ENCODE data around the gene KLF15. TPM values are rescaled to one million over a fixed set of nuclear protein-coding genes. Genes with fewer than 3 reads are reported as not detected.

KLF15 gene
- total and polyA plus RNA-seq, 4 donors, result 18.1 to 31.3 (median 24.6) TPM

GRCh38 chr3:126393563-126393962, 36.4 kb upstream of the KLF15 start:
- no peak for DNase-seq
- 82 to 88% methylated on average over 4 of the region's 4 CpGs for WGBS, 2 donors
- no peak overlapping the region for H3K4me3 ChIP-seq
- H3K27me3 ChIP-seq (ENCODE audit: control insufficient read depth in 3 of 3, insufficient read depth in 3 of 3, low read length in 2 of 3), result peaks cover 0 to 2% (median 2%) of the 10 kb centered on the region in 3 donors
- no peak overlapping the region for H3K27ac ChIP-seq (ENCODE audit: low read depth in 1 of 2, low read length in 1 of 2)
- no peaks in the 10 kb centered on the region for H3K9me3 ChIP-seq (ENCODE audit: control insufficient read depth in 4 of 4, insufficient read depth in 3 of 4, low read length in 3 of 4)
- H3K4me1 ChIP-seq (ENCODE audit: control insufficient read depth in 5 of 5, insufficient read depth in 5 of 5, low read length in 5 of 5), result peaks cover 0 to 4% (median 0%) of the 10 kb centered on the region in 5 donors
- H3K9ac ChIP-seq (ENCODE audit: insufficient read depth in 1 of 2, low read length in 2 of 2), result no peak overlapping the region
- no peak for ATAC-seq (ENCODE audit: insufficient read depth, low FRiP score)
- no peak for TF ChIP-seq CTCF (IDR thresholded peaks at IDR 0.05; ENCODE audit: control extremely low read depth, extremely low read depth)
- no peaks in the 10 kb centered on the region for H3K36me3 ChIP-seq (ENCODE audit: control insufficient read depth in 4 of 4, insufficient read depth in 4 of 4, low read length in 4 of 4)

- DNase-seq, result no peak
- peaks cover 0 to 2% (median 2%) of the 10 kb centered on the region in 3 donors for H3K27me3 ChIP-seq (ENCODE audit: control insufficient read depth in 3 of 3, insufficient read depth in 3 of 3, low read length in 2 of 3)
- H3K36me3 ChIP-seq (ENCODE audit: control insufficient read depth in 4 of 4, insufficient read depth in 4 of 4, low read length in 4 of 4), result no peaks in the 10 kb centered on the region
- H3K9me3 ChIP-seq (ENCODE audit: control insufficient read depth in 4 of 4, insufficient read depth in 3 of 4, low read length in 3 of 4), result no peaks in the 10 kb centered on the region
- ATAC-seq (ENCODE audit: insufficient read depth, low FRiP score), result no peak
- no peak overlapping the region for H3K27ac ChIP-seq (ENCODE audit: low read depth in 1 of 2, low read length in 1 of 2)
- peaks cover 0 to 4% (median 0%) of the 10 kb centered on the region in 5 donors for H3K4me1 ChIP-seq (ENCODE audit: control insufficient read depth in 5 of 5, insufficient read depth in 5 of 5, low read length in 5 of 5)
- H3K4me3 ChIP-seq, result no peak overlapping the region
- no peak for TF ChIP-seq CTCF (IDR thresholded peaks at IDR 0.05; ENCODE audit: control extremely low read depth, extremely low read depth)
- no peak overlapping the region for H3K9ac ChIP-seq (ENCODE audit: insufficient read depth in 1 of 2, low read length in 2 of 2)
- 82 to 90% methylated on average over 12 of the region's 12 CpGs for WGBS, 2 donors
These were observed 35.0 kb upstream of the KLF15 start for GRCh38 chr3:126392246-126392645.

- Histone ChIP-seq H3K4me1 (ENCODE audit: control insufficient read depth in 5 of 5, insufficient read depth in 5 of 5, low read length in 5 of 5) (peaks cover 0 to 4% (median 0%) of the 10 kb centered on the region in 5 donors), H3K9ac (ENCODE audit: insufficient read depth in 1 of 2, low read length in 2 of 2) (no peak overlapping the region), H3K36me3 (ENCODE audit: control insufficient read depth in 4 of 4, insufficient read depth in 4 of 4, low read length in 4 of 4) (no peaks in the 10 kb centered on the region), H3K27ac (ENCODE audit: low read depth in 1 of 2, low read length in 1 of 2) (no peak overlapping the region), H3K4me3 (no peak overlapping the region), H3K9me3 (ENCODE audit: control insufficient read depth in 4 of 4, insufficient read depth in 3 of 4, low read length in 3 of 4) (no peaks in the 10 kb centered on the region), H3K27me3 (ENCODE audit: control insufficient read depth in 3 of 3, insufficient read depth in 3 of 3, low read length in 2 of 3) (peaks cover 0 to 2% (median 2%) of the 10 kb centered on the region in 3 donors)
- TF ChIP-seq CTCF (IDR thresholded peaks at IDR 0.05; ENCODE audit: control extremely low read depth, extremely low read depth), result no peak
- ATAC-seq (ENCODE audit: insufficient read depth, low FRiP score), result no peak
- 43 to 67% methylated on average over 1 of the region's 1 CpG for WGBS, 2 donors
- DNase-seq, result no peak
These were observed 34.4 kb upstream of the KLF15 start for GRCh38 chr3:126391631-126392030.

- peaks cover 0 to 4% (median 0%) of the 10 kb centered on the region in 5 donors for H3K4me1 ChIP-seq (ENCODE audit: control insufficient read depth in 5 of 5, insufficient read depth in 5 of 5, low read length in 5 of 5)
- 83 to 94% methylated on average over 4 of the region's 4 CpGs for WGBS, 2 donors
- H3K27me3 ChIP-seq (ENCODE audit: control insufficient read depth in 3 of 3, insufficient read depth in 3 of 3, low read length in 2 of 3), result peaks cover 0 to 2% (median 2%) of the 10 kb centered on the region in 3 donors
- ATAC-seq (ENCODE audit: insufficient read depth, low FRiP score) (no peak), DNase-seq (no peak)
- H3K36me3 ChIP-seq (ENCODE audit: control insufficient read depth in 4 of 4, insufficient read depth in 4 of 4, low read length in 4 of 4), result no peaks in the 10 kb centered on the region
- H3K9ac ChIP-seq (ENCODE audit: insufficient read depth in 1 of 2, low read length in 2 of 2), result no peak overlapping the region
- H3K4me3 ChIP-seq, result no peak overlapping the region
- TF ChIP-seq CTCF (IDR thresholded peaks at IDR 0.05; ENCODE audit: control extremely low read depth, extremely low read depth), result no peak
- no peak overlapping the region for H3K27ac ChIP-seq (ENCODE audit: low read depth in 1 of 2, low read length in 1 of 2)
- H3K9me3 ChIP-seq (ENCODE audit: control insufficient read depth in 4 of 4, insufficient read depth in 3 of 4, low read length in 3 of 4), result no peaks in the 10 kb centered on the region
These were observed 33.5 kb upstream of the KLF15 start for GRCh38 chr3:126390751-126391150.
